Activated CD4-positive, alpha-beta memory T cell treated with anti-CD3 and anti-CD28 coated beads, Interleukin-2, amount 10 ng/mL, durations not matched to agents 7 days and 5 days (primary cell): ENCODE data around the gene ODF2. TPM values are rescaled to one million over a fixed set of nuclear protein-coding genes. Genes with fewer than 3 reads are reported as not detected.
"Not testable (repeated sequence)": the region's sequence is repeated elsewhere in the genome, so short reads cannot be mapped to it uniquely, and the experiment has no call there.

Source experiments
- CTCF ChIA-PET: fragments of 350-600 bp; sonication (Branson Sonifier 250); formaldehyde crosslinking; loops from one replicate; lab custom pipeline; 2021; ENCODE audit warnings: antibody characterized with exemption, inconsistent platforms; lab: Charles Lee
- POLR2A ChIA-PET: fragments of 350-600 bp; sonication (Branson Sonifier 250); formaldehyde crosslinking; loops from one replicate; lab custom pipeline; 2021; ENCODE audit warnings: antibody characterized with exemption; lab: Charles Lee
- DNase-seq: peaks from one replicate; pipeline ENCODE4 v3.0.0-alpha.2; 2020
- H3K27ac Mint-ChIP-seq: one replicate; pipeline ENCODE4 v1.8.0; 2021; ENCODE audit warnings: mild to moderate bottlenecking, mixed read lengths
- H3K27me3 Mint-ChIP-seq: one replicate; pipeline ENCODE4 v1.8.0; 2021; ENCODE audit warnings: mixed read lengths
- H3K36me3 Mint-ChIP-seq: one replicate; pipeline ENCODE4 v1.8.0; 2021; ENCODE audit warnings: low read depth, mixed read lengths
- H3K4me1 Mint-ChIP-seq: one replicate; pipeline ENCODE4 v1.8.0; 2021; ENCODE audit warnings: mixed read lengths
- H3K4me3 Mint-ChIP-seq: one replicate; pipeline ENCODE4 v1.8.0; 2021; ENCODE audit warnings: mild to moderate bottlenecking, mixed read lengths
- H3K9me3 Mint-ChIP-seq: one replicate; pipeline ENCODE4 v1.8.0; 2021; ENCODE audit warnings: mixed read lengths
- total RNA-seq, 2 experiments: library from RNA; stranded (reverse); gene quantifications; one replicate each; pipeline ENCODE4 v1.2.3, GENCODE V29; 2021

Gene ODF2
- total RNA-seq, 2 experiments from 2014 or later: 54.5 to 58.5 TPM

GRCh38 chr9:128429513-128430086, 26.2 kb upstream of the ODF2 start:
- ChIA-PET POLR2A (interaction anchor here (0.7 kb wide), 1 partner anchor 379 kb away, joined by 4 read pairs; no protein-coding TSS in a partner anchor), CTCF (interaction anchor here (1.0 to 1.7 kb wide), 2 partner anchors 9 to 10 kb away, joined by 4 read pairs; partner anchors contain the start of gene CERCAM)
- DNase-seq: no peak
- Mint-ChIP-seq H3K4me3 (no peak overlapping the region), H3K36me3 (no peaks in the 10 kb centered on the region), H3K27me3 (no peaks in the 10 kb centered on the region), H3K27ac (no peak overlapping the region), H3K9me3 (no peaks in the 10 kb centered on the region), H3K4me1 (no peaks in the 10 kb centered on the region)

- Mint-ChIP-seq H3K9me3 (no peaks in the 10 kb centered on the region), H3K36me3 (no peaks in the 10 kb centered on the region), H3K27ac (no peak overlapping the region), H3K4me3 (no peak overlapping the region), H3K4me1 (no peaks in the 10 kb centered on the region), H3K27me3 (no peaks in the 10 kb centered on the region)
- ChIA-PET CTCF (interaction anchor here (0.5 to 1.7 kb wide), 2 partner anchors 8 to 153 kb away, joined by 3 to 4 read pairs; no protein-coding TSS in a partner anchor), POLR2A (no interaction called here)
- no peak for DNase-seq
Measured at GRCh38 chr9:128431207-128431606, 24.6 kb upstream of the ODF2 start.

GRCh38 chr9:128434340-128434739, 21.5 kb upstream of the ODF2 start:
- no peaks in the 10 kb centered on the region for H3K36me3 Mint-ChIP-seq
- DNase-seq: no peak
- no peaks in the 10 kb centered on the region for H3K9me3 Mint-ChIP-seq
- H3K27me3 Mint-ChIP-seq: no peaks in the 10 kb centered on the region
- H3K4me3 Mint-ChIP-seq: no peak overlapping the region
- no peak overlapping the region for H3K27ac Mint-ChIP-seq
- peaks cover 9% of the 10 kb centered on the region for H3K4me1 Mint-ChIP-seq
- CTCF ChIA-PET: interaction anchor here (1.0 kb wide), 1 partner anchor 9 kb away, joined by 5 read pairs; no protein-coding TSS in a partner anchor
- POLR2A ChIA-PET: no interaction called here

- no peak for DNase-seq
- Mint-ChIP-seq H3K36me3 (no peaks in the 10 kb centered on the region), H3K27ac (no peak overlapping the region), H3K27me3 (no peaks in the 10 kb centered on the region), H3K4me1 (peaks cover 11% of the 10 kb centered on the region), H3K4me3 (no peak overlapping the region), H3K9me3 (no peaks in the 10 kb centered on the region)
- POLR2A ChIA-PET: no interaction called here
- CTCF ChIA-PET: no interaction called here
Measured at GRCh38 chr9:128435611-128436010, 20.2 kb upstream of the ODF2 start.

GRCh38 chr9:128438343-128439109, 17.3 kb upstream of the ODF2 start:
- H3K27ac Mint-ChIP-seq: no peak overlapping the region
- CTCF ChIA-PET: interaction anchor here (0.7 to 1.9 kb wide), 26 partner anchors 8 to 400 kb away, joined by 3 to 11 read pairs (median 4); partner anchors contain the start of genes CERCAM, ODF2 and URM1

GRCh38 chr9:128439273-128439672, 16.5 kb upstream of the ODF2 start:
- Mint-ChIP-seq H3K27ac (no peak overlapping the region), H3K4me1 (peaks cover 11% of the 10 kb centered on the region), H3K9me3 (no peaks in the 10 kb centered on the region), H3K4me3 (no peak overlapping the region), H3K36me3 (no peaks in the 10 kb centered on the region), H3K27me3 (no peaks in the 10 kb centered on the region)
- ChIA-PET POLR2A (interaction anchor here (0.7 to 1.3 kb wide), 4 partner anchors 17 to 111 kb away, joined by 3 read pairs; partner anchors contain the start of genes ODF2 and URM1), CTCF (interaction anchor here (0.6 to 1.9 kb wide), 25 partner anchors 9 to 207 kb away, joined by 3 to 11 read pairs (median 4); partner anchors contain the start of genes CERCAM, ODF2 and URM1)
- no peak for DNase-seq

More at GRCh38 chr9:128438343-128439109, 17.3 kb upstream of the ODF2 start:
- H3K4me1 Mint-ChIP-seq: peaks cover 11% of the 10 kb centered on the region
- H3K9me3 Mint-ChIP-seq: no peaks in the 10 kb centered on the region
- no peaks in the 10 kb centered on the region for H3K36me3 Mint-ChIP-seq
- no peak overlapping the region for H3K4me3 Mint-ChIP-seq
- peak; percentile 85 for DNase-seq
- POLR2A ChIA-PET: interaction anchor here (0.7 to 1.3 kb wide), 4 partner anchors 17 to 112 kb away, joined by 3 read pairs; partner anchors contain the start of genes ODF2 and URM1
- H3K27me3 Mint-ChIP-seq: no peaks in the 10 kb centered on the region

- no peak for DNase-seq
- CTCF ChIA-PET: interaction anchor here (1.1 to 2.1 kb wide), 2 partner anchors 9 to 80 kb away, joined by 3 to 7 read pairs; no protein-coding TSS in a partner anchor
- Mint-ChIP-seq H3K27ac (no peak overlapping the region), H3K9me3 (no peaks in the 10 kb centered on the region), H3K27me3 (no peaks in the 10 kb centered on the region), H3K4me3 (no peak overlapping the region), H3K4me1 (peaks cover 11% of the 10 kb centered on the region), H3K36me3 (no peaks in the 10 kb centered on the region)
- POLR2A ChIA-PET: interaction anchor here (1.1 kb wide), 1 partner anchor 10 kb away, joined by 3 read pairs; no protein-coding TSS in a partner anchor
Measured at GRCh38 chr9:128442150-128442549, 13.7 kb upstream of the ODF2 start.

- not testable (repeated sequence) for H3K27ac Mint-ChIP-seq, H3K27me3 Mint-ChIP-seq, H3K36me3 Mint-ChIP-seq, H3K4me3 Mint-ChIP-seq, H3K4me1 Mint-ChIP-seq, DNase-seq, H3K9me3 Mint-ChIP-seq
- ChIA-PET CTCF (interaction anchor here (1.1 kb wide), 1 partner anchor 27 kb away, joined by 4 read pairs; no protein-coding TSS in a partner anchor), POLR2A (interaction anchor here (0.7 to 1.1 kb wide), 2 partner anchors 9 to 111 kb away, joined by 3 to 4 read pairs; partner anchors contain the start of gene ODF2)
Measured at GRCh38 chr9:128446505-128446904, 9.3 kb upstream of the ODF2 start.

GRCh38 chr9:128448746-128449145, 7.1 kb upstream of the ODF2 start:
- POLR2A ChIA-PET: interaction anchor here (1.4 kb wide), 1 partner anchor 105 kb away, joined by 3 read pairs; no protein-coding TSS in a partner anchor
- no peaks in the 10 kb centered on the region for H3K36me3 Mint-ChIP-seq

GRCh38 chr9:128454991-128455390, 815 bp upstream of the ODF2 start:
- Mint-ChIP-seq H3K36me3 (peaks cover 12% of the 10 kb centered on the region), H3K9me3 (no peaks in the 10 kb centered on the region), H3K27me3 (peaks cover 7% of the 10 kb centered on the region), H3K4me1 (peaks cover 26% of the 10 kb centered on the region), H3K4me3 (peak overlapping the region; percentile 40), H3K27ac (no peak overlapping the region)
- DNase-seq: no peak
- POLR2A ChIA-PET: interaction anchor here (0.9 to 1.3 kb wide), 3 partner anchors 84 to 235 kb away, joined by 3 to 4 read pairs (median 3); partner anchors contain the start of gene URM1
- CTCF ChIA-PET: interaction anchor here (0.6 to 1.3 kb wide), 4 partner anchors 16 to 1326 kb away, joined by 3 to 4 read pairs (median 4); no protein-coding TSS in a partner anchor

More at GRCh38 chr9:128448746-128449145, 7.1 kb upstream of the ODF2 start:
- Mint-ChIP-seq H3K27me3 (peaks cover 7% of the 10 kb centered on the region), H3K9me3 (no peaks in the 10 kb centered on the region), H3K4me3 (no peak overlapping the region), H3K27ac (no peak overlapping the region), H3K4me1 (no peaks in the 10 kb centered on the region)
- DNase-seq: no peak
- CTCF ChIA-PET: interaction anchor here (0.6 to 1.5 kb wide), 3 partner anchors 10 to 494 kb away, joined by 4 to 10 read pairs (median 4); no protein-coding TSS in a partner anchor

GRCh38 chr9:128456613-128457061, 831 bp downstream of the ODF2 start:
- ChIA-PET CTCF (interaction anchor here (1.0 to 1.2 kb wide), 2 partner anchors 37 to 116 kb away, joined by 3 read pairs; no protein-coding TSS in a partner anchor), POLR2A (interaction anchor here (1.0 kb wide), 1 partner anchor 9 kb away, joined by 3 read pairs; no protein-coding TSS in a partner anchor)
- DNase-seq: peak; percentile 77
- peaks cover 26% of the 10 kb centered on the region for H3K36me3 Mint-ChIP-seq
- H3K9me3 Mint-ChIP-seq: no peaks in the 10 kb centered on the region
- peaks cover 26% of the 10 kb centered on the region for H3K4me1 Mint-ChIP-seq
- H3K27ac Mint-ChIP-seq: peak overlapping the region; percentile 92
- peak overlapping the region; percentile 92 for H3K4me3 Mint-ChIP-seq
- peaks cover 6% of the 10 kb centered on the region for H3K27me3 Mint-ChIP-seq

GRCh38 chr9:128457207-128457606, 1.4 kb downstream of the ODF2 start:
- CTCF ChIA-PET: interaction anchor here (1.0 to 1.2 kb wide), 2 partner anchors 37 to 116 kb away, joined by 3 read pairs; no protein-coding TSS in a partner anchor
- no peak for DNase-seq
- POLR2A ChIA-PET: interaction anchor here (0.8 to 1.0 kb wide), 4 partner anchors 8 to 95 kb away, joined by 3 to 6 read pairs (median 4); partner anchors contain the start of genes GLE1 and SPTAN1
- peak overlapping the region; percentile 92 for H3K4me3 Mint-ChIP-seq
- H3K36me3 Mint-ChIP-seq: peaks cover 29% of the 10 kb centered on the region
- H3K9me3 Mint-ChIP-seq: no peaks in the 10 kb centered on the region
- peaks cover 26% of the 10 kb centered on the region for H3K4me1 Mint-ChIP-seq
- H3K27me3 Mint-ChIP-seq: peaks cover under 1% of the 10 kb centered on the region
- H3K27ac Mint-ChIP-seq: peak overlapping the region; percentile 92
